NT2/D1 (cell line): ENCODE results near the gene ELL2.

ENCODE experiments used
- SUZ12 ChIP-seq: IDR thresholded peaks from 2 replicates; pipeline ENCODE4 v1.6.1; 2011; ENCODE audit not compliant: insufficient read length, insufficient read depth; ENCODE audit errors: extremely low read depth
- YY1 ChIP-seq: IDR thresholded peaks from 2 replicates; pipeline ENCODE4 v1.6.1; 2011; ENCODE audit not compliant: insufficient read length, insufficient read depth
- ZNF274 ChIP-seq: IDR thresholded peaks from 2 replicates; pipeline ENCODE4 v1.6.1; 2011; ENCODE audit warnings: mild to moderate bottlenecking, low read depth, low read length

- TF ChIP-seq YY1: no peak
- no peak for TF ChIP-seq ZNF274
- no peak for TF ChIP-seq SUZ12
Observed at GRCh38 chr5:95881833-95882232, 79.8 kb downstream of the ELL2 start.
